Colon (tissue), 2 donors: ENCODE measurements around the gene B4GALNT2.
"Not testable (repeated sequence)": the region's sequence is repeated elsewhere in the genome, so short reads cannot be mapped to it uniquely, and the experiment has no call there.

Experiments
- FAIRE-seq: peaks from 2 replicates; lab custom pipeline; 2012; peaks lifted over from hg19 to GRCh38; lab: Jason Lieb, UNC
- donor health status: control.
- donor health status: control.

The B4GALNT2 gene

DNA sequence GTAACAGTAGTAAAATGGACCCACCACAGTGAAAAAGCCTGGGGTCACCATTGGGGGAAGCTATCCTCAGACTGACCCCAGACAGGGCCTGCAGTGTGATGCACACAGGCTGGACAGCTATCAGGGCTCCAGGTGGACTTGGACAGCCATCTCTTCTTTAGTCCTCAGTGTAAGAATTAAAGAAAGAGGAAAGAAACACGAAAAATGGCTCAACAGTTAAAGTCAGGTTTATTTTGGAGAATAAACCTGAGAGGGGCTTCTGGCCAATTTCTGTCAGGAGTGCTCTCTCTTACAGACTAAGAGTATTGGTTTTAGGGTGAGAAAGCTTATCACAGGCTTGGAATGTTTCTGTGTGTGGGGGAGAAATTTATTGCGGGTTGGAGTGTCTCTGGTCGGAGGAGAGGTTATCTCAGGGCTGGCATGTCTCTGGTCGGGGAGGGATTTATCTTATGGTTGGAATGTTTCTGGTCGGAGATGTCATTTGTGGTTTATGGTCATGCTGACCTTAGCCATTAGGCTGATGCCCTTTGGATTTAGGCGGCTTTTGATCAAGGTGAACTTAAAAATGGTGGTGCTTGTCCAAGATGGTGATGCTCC is 10.8 kb upstream of the B4GALNT2 start:
- no peak for FAIRE-seq

DNA sequence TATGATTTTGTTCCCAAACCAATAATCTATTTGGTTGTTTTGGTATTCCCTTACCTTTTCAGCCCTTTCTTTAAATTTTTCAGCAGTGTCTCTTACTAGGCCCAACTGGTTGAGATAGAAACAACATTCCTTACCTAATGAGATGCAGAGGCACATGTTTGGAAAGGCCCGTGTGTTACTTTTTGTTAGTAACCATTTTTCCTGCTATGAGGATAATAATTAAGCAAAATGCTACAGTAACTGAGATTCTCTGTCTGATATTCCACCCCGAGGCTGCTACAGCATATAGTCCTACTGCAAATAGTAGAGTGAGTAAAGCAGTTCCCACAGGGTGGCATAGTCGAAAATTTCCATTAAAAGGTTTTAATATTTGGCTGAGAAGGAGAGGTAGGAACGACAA is 10.0 kb upstream of the B4GALNT2 start:
- FAIRE-seq, result no peak

DNA sequence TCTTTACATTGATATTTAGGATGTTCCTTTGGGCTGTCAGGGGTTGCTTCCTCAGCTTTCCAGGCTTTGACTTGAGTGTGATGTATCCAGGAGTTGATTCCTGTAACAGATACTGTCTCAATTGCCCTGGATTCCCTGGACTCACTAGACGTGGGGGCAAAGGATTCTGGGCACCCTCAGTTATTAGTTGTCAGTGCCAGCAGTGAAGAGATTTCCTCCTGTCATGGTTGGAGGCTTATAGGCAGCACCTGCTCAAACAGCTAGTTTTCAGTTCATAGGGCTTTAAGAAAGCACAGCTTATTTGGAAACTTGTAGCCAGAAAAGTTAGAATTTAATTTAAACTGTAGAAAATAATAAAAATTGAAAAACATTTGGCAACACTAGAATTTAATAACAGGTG is 9.5 kb upstream of the B4GALNT2 start:
- FAIRE-seq, result no peak

DNA sequence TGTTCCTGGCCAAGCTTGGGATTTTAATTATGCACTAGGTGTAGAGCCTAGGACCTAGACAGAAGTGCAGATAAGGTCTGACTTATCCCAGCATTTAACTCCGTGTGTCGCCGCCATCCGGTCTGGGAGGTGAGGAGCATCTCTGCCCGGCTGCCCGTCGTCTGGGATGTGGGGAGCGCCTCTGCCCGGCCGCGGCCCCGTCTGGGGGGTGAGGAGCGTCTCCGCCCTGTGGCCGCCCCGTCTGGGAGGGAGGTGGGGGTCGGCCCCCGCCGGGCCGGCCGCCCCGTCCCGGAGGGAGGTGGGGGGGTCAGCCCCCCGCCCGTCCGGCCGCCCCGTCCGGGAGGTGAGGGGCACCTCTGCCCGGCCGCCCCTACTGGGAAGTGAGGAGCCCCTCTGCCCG is 7.1 kb upstream of the B4GALNT2 start:
- FAIRE-seq, result no peak

DNA sequence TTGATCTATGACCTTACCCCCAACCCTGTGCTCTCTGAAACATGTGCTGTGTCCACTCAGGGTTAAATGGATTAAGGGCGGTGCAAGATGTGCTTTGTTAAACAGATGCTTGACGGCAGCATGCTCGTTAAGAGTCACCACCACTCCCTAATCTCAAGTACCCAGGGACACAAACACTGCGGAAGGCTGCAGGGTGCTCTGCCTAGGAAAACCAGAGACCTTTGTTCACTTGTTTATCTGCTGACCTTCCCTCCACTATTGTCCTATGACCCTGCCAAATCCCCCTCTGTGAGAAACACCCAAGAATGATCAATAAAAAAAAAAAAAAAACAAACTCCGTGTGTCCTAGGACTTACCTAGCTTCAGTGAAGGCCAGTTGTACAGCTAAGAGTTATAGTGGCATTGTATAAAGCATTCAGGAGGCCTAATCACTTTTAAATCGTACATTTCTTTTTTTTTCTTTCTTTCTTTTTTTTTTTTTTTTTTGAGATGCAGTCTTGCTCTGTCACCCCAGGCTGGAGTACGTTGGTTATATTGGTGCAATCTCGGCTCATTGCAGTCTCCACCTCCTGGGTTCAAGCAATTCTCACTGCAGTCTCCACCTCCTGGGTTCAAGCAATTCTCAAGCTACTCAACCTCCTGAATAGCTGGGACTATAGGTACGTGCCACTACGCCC is 6.2 kb upstream of the B4GALNT2 start:
- not testable (repeated sequence) for FAIRE-seq

DNA sequence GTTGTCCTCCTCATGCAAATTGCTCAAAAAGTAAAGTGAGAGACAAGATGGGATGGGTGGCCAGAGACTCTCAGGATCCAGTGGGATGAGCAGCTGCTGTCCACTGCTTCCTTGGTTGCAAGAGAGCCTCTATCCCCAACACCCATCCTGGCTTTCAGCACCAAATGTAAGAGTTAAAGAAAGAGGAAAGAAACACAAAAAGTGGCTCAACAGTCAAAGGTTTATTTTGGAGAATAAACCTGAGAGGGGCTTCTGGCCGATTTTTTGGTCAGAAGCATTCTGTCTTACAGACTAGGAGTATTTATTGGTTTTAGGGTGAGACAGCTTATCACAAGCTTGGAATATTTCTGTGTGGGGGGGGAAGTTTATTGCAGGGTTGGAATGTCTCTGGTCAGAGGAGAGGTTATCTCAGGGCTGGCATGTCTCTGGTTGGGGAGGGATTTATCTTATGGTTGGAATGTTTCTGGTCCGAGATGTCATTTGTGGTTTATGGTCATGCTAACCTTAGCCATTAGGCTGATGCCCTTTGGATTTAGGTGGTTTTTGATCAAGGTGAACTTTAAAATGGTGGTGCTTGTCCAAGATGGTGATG is 3.1 kb upstream of the B4GALNT2 start:
- FAIRE-seq, result not testable (repeated sequence)

DNA sequence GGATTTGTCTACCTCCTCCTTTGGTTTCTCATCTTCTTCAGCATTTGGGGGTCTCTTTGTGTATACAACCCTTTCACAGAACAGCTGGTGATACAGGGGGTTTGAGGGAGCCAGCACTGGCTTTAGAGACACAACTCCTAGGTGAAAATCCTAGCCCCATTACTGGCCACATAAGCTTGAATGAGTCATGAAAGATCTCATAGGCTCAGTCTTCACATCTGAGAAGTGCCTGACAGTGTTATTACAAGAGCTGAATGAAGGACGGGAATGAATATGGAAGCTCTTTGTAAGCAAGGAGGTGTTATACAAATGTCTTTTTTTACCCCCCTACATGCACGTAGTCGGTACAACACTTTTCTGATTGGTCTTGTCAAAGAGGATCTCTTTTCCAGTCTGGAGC is 1.7 kb upstream of the B4GALNT2 start:
- FAIRE-seq, result no peak

DNA sequence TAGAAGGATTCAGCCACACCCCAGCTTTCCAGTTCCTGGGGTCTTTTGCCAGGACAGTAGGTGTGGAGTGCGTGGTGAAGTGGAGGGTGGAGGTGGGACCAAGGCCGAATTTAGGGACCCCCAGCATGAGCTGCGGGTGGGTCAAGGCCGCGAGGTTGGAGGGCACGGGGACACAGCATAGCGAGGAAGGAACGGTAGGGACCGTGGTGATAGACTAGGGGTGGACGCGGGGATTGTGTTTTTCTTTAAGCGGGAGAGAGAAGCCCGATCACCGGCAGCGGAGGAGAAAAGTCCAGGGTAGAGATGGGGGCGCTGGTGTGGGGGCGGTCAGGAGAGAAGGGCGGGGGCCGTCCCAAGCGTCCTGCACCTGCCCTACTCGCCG is 261 bp upstream of the B4GALNT2 start:
- no peak for FAIRE-seq

DNA sequence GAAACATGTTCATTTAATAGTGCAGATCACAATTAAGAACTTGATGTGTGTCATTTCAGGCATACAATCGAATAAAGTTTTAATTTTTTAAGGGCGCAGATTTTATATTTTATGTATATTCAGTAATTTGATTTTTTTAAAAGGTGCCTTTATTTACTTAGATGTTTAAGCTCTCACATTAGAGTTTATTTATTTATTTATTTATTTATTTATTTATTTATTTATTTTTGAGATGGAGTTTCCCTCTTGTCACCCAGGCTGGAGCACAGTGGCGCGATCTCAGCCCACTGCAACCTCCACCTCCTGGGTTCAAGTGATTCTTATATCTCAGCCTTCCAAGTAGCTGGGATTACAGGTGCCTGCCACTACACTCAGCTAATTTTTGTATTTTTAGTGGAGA is 3.8 kb downstream of the B4GALNT2 start:
- FAIRE-seq, result no peak

DNA sequence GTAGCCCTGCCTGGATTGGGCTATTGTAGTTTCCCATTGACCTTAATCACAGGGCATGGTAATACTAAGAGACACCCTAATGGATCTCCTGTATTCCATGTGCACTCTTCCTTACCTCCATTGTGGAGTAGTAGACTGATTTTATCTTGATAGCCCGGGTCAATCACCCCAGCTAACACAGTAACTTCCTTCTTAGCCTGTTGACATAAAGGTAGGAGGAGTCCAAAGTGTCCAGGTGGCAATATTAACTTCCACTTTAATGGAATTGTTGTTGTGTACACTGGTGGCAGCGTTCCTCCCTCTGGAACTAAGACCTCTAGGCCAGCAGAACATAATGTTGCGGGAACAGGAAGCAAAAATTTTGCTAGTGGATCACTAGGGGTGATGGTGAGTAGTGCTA is 13.1 kb downstream of the B4GALNT2 start:
- FAIRE-seq, result not testable (repeated sequence)

DNA sequence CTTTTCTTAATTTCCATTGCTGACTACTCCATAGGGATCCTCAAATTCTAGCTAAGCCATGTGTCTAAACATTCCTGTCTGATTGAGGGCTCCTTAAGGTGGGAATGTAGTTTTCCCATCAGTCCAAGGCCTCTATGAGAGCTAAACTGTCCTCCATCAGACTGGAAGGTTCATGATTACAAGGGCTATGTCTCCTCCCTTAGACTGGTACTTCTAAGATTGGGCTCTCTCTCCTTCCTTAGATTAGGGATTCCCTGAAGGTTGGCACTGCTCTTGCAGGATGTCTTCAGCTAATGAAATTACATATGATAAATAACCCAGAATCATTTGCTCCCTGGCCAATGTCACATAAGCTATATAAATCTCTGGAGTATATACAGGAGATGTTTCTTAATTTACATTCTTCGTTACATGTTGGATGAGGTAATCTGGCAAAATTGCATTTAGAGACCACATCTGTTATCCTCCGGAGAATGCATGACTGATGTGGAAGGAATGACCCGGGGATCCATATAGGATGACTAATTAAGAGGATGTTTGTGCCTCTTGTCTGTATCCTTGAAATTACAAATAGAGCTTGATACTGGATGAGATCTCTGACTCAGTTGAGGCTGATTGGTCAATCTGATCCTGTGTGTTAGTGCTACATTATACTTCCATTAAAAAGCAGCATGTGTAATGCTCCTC is 14.2 kb downstream of the B4GALNT2 start:
- FAIRE-seq, result no peak

DNA sequence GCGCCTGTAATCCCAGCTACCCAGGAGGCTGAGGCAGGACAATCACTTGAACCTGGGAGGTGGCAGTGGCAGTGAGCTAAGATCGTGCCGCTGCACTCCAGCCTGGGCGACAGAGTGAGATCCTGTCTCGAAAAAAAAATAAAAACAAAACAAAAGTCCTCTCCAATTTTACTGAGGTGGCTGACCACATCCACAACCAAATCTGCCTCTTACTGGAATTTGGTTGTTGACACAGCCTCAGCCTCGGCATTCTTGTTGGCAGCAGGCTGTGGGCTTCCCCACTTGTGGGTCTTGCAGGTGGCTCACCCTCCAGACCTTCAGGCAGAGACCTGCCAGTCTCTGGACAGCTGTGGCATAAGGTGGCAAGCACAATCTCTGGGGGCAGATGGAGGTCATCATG is 15.6 kb downstream of the B4GALNT2 start:
- FAIRE-seq, result no peak

DNA sequence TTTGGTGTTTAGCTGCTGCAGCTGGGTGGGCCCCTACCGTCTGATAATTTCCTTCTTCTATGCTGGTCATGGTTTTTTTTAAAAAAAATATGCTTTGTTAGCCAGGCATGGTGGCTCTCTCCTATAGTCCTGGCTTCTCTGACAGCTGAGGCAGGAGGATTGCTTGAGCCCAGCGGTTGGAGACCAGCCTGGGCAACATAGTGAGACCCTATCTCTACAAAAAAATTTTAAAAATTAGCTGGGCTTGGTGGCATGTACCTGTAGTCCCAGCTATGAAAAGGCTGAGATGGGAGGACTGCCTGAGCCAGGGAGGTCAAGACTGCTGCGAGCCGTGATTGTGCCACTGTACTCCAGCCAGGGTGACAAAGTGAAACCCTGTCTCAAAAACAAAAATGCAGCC is 19.4 kb downstream of the B4GALNT2 start:
- no peak for FAIRE-seq

DNA sequence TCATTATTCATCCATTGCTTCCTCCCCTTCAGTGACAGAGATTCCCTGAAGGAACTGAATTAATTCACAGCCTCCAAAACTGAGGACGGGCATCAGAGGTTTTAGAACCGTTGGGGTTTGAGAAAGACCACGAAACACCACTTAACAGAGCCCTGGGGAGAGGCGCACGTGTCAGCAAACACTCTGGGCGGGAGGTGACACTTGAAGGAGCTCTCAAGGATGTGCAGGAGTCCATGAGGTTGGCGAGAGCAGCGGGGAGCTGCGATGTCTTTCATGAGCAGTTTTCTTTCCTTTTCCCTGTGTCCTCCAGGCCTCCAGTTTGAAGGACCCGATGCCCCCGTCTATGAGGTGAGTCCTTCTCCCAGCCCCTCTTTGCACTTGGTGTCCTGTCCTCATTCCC is 23.7 kb downstream of the B4GALNT2 start:
- FAIRE-seq, result no peak

DNA sequence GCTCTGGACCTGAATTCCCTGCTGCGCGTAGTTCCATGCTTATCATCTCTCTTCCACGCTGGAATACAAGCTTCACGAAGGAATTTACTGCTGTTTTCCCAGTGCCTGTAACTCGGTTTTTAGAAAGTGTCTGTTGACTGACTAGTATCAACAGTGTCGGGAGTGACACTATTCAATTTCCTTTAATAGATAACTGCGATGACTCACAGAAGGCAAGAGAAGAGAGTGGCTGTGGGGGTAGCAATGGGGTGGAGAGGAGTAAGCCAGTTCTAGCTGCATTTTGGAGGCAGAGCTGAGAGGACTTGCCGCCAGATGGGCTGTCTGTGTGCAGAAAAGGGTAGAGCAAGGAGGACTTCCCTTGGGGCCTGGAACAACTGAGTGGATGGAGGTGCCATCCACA is 25.2 kb downstream of the B4GALNT2 start:
- no peak for FAIRE-seq

DNA sequence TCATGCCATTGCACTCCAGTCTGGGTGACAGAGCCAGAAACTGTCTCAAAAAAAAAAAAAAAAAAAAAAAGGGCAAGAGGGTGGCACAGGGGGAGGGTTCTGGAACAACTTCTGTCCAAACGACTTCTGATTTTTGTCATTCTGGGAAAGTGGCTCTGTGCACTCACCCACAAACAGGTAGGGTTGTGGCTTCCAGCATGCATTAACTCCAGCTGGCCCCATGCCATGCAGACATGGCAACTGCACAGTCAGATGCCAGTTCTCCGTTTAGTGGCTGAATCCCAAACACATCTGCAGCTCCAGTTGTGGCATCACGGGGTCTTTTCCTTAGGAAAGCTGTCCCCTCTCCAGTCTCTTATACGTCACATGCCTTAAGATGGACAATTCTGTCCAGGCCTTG is 30.3 kb downstream of the B4GALNT2 start:
- FAIRE-seq, result no peak

DNA sequence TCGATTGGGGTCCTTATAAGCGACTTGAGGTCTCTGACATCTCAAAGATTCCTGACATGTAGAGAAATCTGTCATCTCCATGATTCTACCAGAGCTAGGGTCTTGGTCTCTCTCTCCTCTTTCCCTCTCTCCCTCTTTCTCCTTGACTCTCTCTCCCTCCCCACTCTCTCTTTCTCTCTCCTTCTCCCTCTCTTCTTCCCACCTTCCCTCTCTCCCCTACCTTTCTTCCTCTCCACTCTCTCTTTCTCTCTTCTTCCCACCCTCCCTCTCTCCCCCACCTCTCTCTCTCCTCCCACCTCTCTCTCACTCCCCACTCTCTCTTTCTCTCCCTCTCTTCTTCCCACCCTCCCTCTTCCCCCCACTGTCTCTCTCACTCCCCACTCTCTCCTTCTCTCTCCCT is 32.6 kb downstream of the B4GALNT2 start:
- no peak for FAIRE-seq

DNA sequence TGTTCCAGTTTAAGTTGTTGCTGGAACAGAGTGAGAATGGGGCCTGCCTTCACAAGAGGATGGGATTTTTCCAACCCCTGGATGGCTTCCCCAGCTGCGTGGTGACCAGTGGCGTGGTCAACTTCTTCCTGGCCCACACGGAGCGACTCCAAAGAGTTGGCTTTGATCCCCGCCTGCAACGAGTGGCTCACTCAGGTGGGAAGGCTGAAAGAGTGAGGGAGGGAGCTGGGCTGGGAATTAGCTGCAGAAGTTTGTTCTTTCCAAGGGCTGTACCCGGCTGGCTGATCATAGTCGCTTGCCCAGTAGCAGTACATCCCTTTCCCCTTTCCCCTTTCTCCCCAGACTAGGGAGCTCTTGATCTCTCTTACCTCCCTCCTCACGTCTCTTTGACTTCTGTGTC is 36.1 kb downstream of the B4GALNT2 start:
- no peak for FAIRE-seq

DNA sequence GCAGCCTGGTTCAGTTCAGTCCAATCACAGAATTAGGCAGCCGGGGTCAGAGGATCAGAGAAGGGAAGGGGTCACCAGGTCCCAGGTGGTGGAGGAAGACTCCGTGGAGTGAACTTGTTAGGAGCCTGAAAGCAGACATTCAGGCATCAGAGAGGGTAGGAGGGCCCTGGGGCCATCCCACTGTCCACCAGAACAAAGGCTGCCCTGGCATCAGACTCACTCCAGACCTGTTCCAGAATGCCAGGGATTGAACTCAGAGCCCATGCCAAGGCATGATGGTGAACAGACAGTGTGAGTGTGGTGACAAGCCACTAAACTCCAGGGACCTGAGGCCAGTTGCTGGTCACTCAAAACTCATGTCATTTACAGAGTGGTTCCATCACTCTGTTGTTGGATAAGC is 37.6 kb downstream of the B4GALNT2 start:
- no peak for FAIRE-seq

DNA sequence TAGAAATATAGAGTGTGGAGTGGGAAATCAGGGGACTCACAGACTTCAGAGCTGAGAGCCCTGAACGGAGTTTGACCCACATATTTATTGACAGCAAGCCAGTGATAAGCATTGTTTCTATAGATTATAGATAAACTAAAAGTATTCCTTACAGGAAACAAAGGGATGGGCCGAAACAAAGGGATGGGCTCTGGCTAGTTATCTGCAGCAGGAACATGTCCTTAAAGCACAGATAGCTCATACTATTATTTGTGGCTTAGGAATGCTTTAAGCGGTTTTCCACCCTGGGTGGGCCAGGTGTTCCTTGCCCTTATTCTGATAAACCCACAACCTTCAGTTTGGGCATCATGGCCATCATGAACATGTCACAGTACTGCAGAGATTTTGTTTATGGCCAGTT is 38.1 kb downstream of the B4GALNT2 start:
- not testable (repeated sequence) for FAIRE-seq

DNA sequence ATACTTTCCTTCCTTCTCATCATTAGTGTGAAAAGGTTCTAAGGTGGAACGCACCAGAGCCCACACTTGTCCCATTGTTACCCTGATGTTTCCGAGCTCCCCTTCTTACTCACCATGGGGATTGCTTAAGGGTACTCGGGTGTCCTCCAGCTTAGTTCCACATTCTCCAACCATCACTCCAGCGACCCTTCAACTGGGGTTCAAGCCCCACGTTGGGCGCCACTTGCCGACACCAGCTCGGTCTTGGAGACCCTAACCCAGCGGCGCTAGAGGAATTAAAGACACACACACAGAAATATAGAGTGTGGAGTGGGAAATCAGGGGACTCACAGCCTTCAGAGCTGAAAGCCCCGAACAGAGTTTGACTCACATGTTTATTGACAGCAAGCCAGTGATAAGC is 43.4 kb downstream of the B4GALNT2 start:
- FAIRE-seq, result not testable (repeated sequence)

DNA sequence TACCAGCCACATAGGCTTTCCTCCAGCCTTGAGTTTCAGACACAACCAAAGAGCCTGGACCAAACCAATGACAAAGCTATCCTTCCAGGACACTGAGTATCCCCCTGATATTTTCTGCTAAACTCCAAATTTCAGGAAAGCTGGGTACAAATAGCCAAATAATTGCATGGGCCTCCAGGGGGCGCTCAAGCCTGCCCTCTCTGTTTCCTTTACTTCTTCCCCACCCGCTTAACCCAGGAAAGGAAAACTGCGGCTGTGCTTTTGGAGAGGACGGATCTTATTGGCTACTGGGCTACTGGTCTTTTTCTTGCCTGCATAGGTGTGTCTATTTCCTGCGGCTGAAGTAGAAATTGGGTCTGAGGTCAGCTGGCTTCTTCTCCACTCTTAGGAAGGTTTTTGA is 47.7 kb downstream of the B4GALNT2 start:
- FAIRE-seq, result no peak

DNA sequence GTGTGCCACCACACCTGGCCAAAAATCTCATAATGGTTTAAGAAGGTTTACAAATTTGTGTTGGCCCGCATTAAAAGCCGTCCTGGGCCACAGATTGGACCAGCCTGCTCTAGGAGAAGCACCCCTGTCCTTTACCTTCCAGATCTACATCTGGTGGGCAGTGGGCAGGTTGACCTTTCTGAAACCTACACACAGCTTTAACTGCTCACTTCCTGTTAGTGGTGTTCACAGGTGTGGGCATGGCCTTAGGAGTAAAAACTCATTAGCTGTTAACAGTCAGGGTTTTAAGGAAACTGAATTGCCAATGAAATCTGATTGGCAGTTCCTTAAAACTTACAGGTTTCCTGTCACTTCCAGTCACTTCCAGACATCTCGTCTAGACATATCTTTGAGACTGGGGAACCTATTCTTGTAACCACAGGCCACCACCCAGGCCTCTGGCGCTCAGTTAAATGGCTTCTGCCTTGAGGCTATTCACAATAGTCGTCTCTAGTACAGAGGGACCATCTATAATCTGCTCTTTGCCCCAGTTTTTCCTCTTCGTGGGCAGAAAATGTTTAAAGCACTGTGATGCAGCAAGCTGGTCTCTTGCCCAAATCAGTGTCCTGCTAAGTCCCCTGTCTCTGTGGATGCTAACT is 48.5 kb downstream of the B4GALNT2 start:
- no peak for FAIRE-seq
